ENCODE data around the gene SLCO2A1.

- TF ChIP-seq CTCF (conservative IDR thresholded peaks at IDR 0.05 in 1 of 2, IDR thresholded peaks at IDR 0.05 in 1 of 2; ENCODE audit: low read depth in 1 of 2, low read length in 2 of 2) (no peak), EZH2 (IDR thresholded peaks at IDR 0.05; ENCODE audit: low read length, missing control alignments) (no peak)
Measured at GRCh38 chr3:134068429-134068828, 38.7 kb upstream of the SLCO2A1 start.

Measured in fibroblast of lung (primary cell).